Activated CD4-positive, alpha-beta memory T cell treated with anti-CD3 and anti-CD28 coated beads for 36 hours (primary cell): ENCODE measurements around the gene FIGNL1. TPM values are rescaled to one million over a fixed set of nuclear protein-coding genes. Genes with fewer than 3 reads are reported as not detected.

Experiments used
- CTCF ChIA-PET: fragments of 350-600 bp; sonication (Branson Sonifier 250); formaldehyde crosslinking; loops from one replicate; lab custom pipeline; 2021; ENCODE audit warnings: antibody characterized with exemption, inconsistent platforms; lab: Charles Lee
- POLR2A ChIA-PET: fragments of 350-600 bp; sonication (Branson Sonifier 250); formaldehyde crosslinking; loops from one replicate; lab custom pipeline; 2021; ENCODE audit warnings: antibody characterized with exemption; lab: Charles Lee
- DNase-seq: peaks from one replicate; pipeline ENCODE4 v3.0.0-alpha.2; 2020
- H3K27ac Mint-ChIP-seq: one replicate; pipeline ENCODE4 v1.8.0; 2021; ENCODE audit warnings: mixed read lengths
- H3K27me3 Mint-ChIP-seq: one replicate; pipeline ENCODE4 v1.8.0; 2021; ENCODE audit warnings: mixed read lengths
- H3K36me3 Mint-ChIP-seq: one replicate; pipeline ENCODE4 v1.8.0; 2021; ENCODE audit warnings: mixed read lengths
- H3K4me1 Mint-ChIP-seq: one replicate; pipeline ENCODE4 v1.8.0; 2021; ENCODE audit warnings: low read depth, mixed read lengths
- H3K4me3 Mint-ChIP-seq: one replicate; pipeline ENCODE4 v1.8.0; 2021; ENCODE audit warnings: mild to moderate bottlenecking, mixed read lengths
- H3K9me3 Mint-ChIP-seq: one replicate; pipeline ENCODE4 v1.8.0; 2021; ENCODE audit warnings: mixed read lengths
- intact Hi-C: fragments of 100-400 bp; cut with micrococcal nuclease; formaldehyde crosslinking; loops from one replicate; pipeline ENCODE4 v1.15.1; 2023
- total RNA-seq, 2 experiments: library from RNA; stranded (reverse); gene quantifications; one replicate each; pipeline ENCODE4 v1.2.3, GENCODE V29; 2021

Gene FIGNL1, protein sequence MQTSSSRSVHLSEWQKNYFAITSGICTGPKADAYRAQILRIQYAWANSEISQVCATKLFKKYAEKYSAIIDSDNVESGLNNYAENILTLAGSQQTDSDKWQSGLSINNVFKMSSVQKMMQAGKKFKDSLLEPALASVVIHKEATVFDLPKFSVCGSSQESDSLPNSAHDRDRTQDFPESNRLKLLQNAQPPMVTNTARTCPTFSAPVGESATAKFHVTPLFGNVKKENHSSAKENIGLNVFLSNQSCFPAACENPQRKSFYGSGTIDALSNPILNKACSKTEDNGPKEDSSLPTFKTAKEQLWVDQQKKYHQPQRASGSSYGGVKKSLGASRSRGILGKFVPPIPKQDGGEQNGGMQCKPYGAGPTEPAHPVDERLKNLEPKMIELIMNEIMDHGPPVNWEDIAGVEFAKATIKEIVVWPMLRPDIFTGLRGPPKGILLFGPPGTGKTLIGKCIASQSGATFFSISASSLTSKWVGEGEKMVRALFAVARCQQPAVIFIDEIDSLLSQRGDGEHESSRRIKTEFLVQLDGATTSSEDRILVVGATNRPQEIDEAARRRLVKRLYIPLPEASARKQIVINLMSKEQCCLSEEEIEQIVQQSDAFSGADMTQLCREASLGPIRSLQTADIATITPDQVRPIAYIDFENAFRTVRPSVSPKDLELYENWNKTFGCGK
- 10 to 100 TPM; 46.2 to 49.0 TPM for total RNA-seq

DNA sequence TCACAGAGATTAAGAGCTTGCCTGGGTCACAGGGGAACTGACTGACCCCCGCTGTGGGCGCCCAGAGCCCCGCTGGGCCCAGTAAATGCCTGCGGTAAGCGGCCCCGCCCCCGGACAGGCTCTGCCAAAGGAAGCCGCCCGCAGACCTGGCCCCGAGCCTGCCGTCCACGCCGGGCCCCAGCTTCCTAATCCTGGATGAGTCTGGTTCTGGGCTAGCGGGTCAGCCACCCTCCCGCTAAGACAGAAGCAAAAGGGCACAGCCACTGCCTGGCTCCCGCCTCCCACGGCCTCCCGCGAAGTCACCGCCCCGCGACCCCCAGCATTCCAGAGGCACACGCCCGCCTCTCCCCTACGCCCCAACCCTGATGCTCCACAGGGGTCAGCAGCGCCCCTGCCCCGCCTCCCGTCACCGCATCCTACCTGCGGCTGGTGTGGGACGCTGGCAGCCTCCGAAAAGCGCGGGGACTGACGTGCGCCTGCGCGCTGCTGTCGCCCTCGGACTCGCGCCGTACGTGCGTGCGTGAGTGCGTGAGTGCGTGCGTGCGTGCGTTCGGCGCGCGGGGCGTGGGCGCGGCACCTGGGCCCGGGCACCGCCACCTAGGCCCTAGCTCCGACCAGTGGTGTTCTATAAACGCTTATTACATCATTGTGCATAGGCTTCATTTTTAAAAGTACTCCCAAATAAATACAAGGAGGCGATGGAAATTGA is at the start of gene FIGNL1:
FIGNL1 (minus strand) TSS at position 470 of the 709 bp plus-strand sequence. CDS start 3,063 bp downstream, outside the sequence.
- H3K27me3 Mint-ChIP-seq = no peaks in the 10 kb centered on the region
- no peaks in the 10 kb centered on the region for H3K9me3 Mint-ChIP-seq
- intact Hi-C loops = loop anchor here (1.0 to 5.0 kb wide), 13 partner anchors 57 to 673 kb away; no protein-coding TSS in a partner anchor
- peak; percentile 90 for DNase-seq
- ChIA-PET POLR2A (interaction anchor here (0.7 to 0.9 kb wide), 3 partner anchors 82 to 307 kb away, joined by 3 read pairs; no protein-coding TSS in a partner anchor), CTCF (interaction anchor here (0.9 to 2.1 kb wide), 5 partner anchors 33 to 711 kb away, joined by 3 to 16 read pairs (median 4); no protein-coding TSS in a partner anchor)
- H3K4me1 Mint-ChIP-seq = peaks cover 48% of the 10 kb centered on the region
- peaks cover 28% of the 10 kb centered on the region for H3K36me3 Mint-ChIP-seq
- H3K27ac Mint-ChIP-seq = peak within 1 kb of the TSS; percentile 91
- peak within 1 kb of the TSS; percentile 92 for H3K4me3 Mint-ChIP-seq

DNA sequence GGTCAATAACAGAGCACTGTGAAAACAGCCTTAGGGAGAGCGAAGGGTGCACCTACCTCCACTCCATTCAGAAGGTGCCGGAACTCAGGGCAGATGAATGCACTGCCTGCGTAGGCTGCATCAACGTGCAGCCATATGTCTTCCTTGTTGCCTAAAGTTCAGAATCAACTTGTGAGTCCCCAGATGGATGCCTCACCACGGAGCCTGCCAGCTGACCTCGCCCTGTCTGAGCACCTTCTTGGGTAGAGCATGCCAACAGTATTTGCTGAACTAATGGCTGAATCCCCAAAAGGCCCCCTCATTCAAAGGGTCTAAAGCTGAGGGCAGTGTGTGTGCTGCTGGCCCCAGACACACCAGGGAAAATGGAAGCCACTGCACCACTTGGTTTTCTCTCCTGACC is 48.9 kb upstream of the FIGNL1 start:
- H3K4me3 Mint-ChIP-seq = no peak overlapping the region
- H3K27ac Mint-ChIP-seq = no peak overlapping the region
- H3K4me1 Mint-ChIP-seq = peaks cover 3% of the 10 kb centered on the region
- intact Hi-C loops = no loop called here
- H3K27me3 Mint-ChIP-seq = peaks cover 18% of the 10 kb centered on the region
- no peak for DNase-seq
- H3K36me3 Mint-ChIP-seq = no peaks in the 10 kb centered on the region
- CTCF ChIA-PET = no interaction called here
- H3K9me3 Mint-ChIP-seq = no peaks in the 10 kb centered on the region
- POLR2A ChIA-PET = no interaction called here

DNA sequence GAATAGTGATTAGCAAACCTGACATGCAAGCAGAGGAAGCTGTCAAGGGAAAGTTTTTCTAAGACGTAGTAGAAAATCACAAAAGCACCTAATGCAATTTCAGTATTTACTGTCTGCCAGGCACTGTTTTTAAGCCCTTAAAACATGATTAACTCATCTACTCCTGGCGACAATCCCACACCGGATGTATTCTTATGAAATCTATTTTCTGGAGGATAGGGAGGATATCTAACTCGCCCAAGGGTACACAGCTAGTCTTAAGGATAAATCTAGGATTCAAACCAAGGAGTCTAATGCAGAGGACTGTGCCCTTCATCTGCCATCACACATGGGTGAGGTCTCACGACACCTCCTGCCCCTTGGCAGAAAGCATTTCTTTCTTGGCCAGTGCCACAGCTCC is 47.8 kb upstream of the FIGNL1 start:
- DNase-seq = no peak
- no peak overlapping the region for H3K27ac Mint-ChIP-seq
- peaks cover 3% of the 10 kb centered on the region for H3K4me1 Mint-ChIP-seq
- ChIA-PET CTCF (no interaction called here), POLR2A (no interaction called here)
- peaks cover 21% of the 10 kb centered on the region for H3K27me3 Mint-ChIP-seq
- H3K36me3 Mint-ChIP-seq = no peaks in the 10 kb centered on the region
- no peaks in the 10 kb centered on the region for H3K9me3 Mint-ChIP-seq
- intact Hi-C loops = no loop called here
- H3K4me3 Mint-ChIP-seq = no peak overlapping the region

DNA sequence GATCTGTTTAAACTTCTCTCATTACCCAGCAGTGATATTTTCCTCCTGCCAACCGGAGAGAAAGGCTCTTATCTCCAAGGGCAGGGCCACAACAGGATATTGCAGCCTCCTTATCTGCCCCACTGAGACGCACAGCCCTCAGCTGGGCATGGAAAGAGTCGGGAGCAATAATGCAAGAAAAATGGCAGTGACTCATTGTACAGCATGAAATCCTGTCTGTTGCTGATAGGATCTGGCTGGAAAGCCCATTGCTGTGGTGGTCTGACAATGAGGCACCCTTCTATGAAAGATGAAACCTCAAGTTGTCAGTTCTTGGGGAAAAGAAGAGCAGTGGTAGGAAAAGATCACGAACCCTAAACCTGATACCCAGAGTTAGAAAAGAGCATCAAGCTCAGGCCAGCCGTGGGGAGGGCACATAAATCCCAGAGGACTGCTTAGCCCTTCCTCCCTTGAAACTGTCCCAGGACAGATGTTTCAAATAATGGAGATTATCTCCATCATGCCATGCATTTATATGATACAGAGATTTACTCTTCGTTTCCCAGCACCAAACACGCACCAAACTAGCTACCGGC is 47.0 kb upstream of the FIGNL1 start:
- H3K27me3 Mint-ChIP-seq = peaks cover 24% of the 10 kb centered on the region
- H3K4me1 Mint-ChIP-seq = peaks cover 3% of the 10 kb centered on the region
- DNase-seq = no peak
- CTCF ChIA-PET = interaction anchor here (1.3 kb wide), 1 partner anchor 29 kb away, joined by 4 read pairs; no protein-coding TSS in a partner anchor
- POLR2A ChIA-PET = no interaction called here
- H3K36me3 Mint-ChIP-seq = no peaks in the 10 kb centered on the region
- intact Hi-C loops = no loop called here
- H3K4me3 Mint-ChIP-seq = no peak overlapping the region
- H3K27ac Mint-ChIP-seq = no peak overlapping the region
- no peaks in the 10 kb centered on the region for H3K9me3 Mint-ChIP-seq

DNA sequence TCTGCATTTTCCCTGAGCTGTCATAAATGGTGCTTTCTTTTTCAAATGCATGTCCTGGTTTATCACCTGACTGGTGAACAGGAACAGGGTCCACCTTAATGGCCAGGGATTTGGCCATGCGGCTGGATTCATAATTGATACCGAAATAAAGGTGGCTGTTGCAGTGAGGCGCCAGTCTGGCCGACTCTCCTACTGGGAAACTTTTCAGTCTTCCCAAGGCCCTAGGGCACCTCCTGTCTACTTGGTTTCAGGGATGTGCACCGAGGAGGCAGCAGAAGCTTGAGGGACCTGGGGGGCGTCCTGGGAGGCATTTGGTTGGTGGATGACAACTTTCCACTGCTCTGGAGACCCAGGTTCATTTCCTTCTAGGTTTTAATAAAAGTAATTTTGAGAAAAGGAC is 46.4 kb upstream of the FIGNL1 start:
- POLR2A ChIA-PET = interaction anchor here (0.6 kb wide), 1 partner anchor 31 kb away, joined by 3 read pairs; no protein-coding TSS in a partner anchor

DNA sequence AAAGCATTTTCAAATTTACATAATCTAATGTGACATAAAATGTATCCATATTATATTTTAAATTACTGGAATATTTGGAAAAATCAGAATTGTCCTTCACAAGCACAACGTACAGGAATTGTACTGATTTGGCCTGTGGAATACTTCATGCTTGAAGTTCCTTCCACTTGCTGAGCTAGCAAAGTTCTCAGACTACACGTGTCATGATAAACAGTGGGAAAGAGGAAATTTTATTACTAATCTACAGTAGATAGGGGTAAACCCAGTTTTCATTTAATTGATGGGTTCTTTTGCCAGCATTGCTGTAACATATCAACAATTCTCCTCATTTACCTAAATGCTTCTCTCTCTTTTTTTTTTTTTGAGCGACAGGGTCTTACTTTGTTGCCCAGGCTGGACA is 45.6 kb upstream of the FIGNL1 start:
- H3K9me3 Mint-ChIP-seq = no peaks in the 10 kb centered on the region
- H3K4me3 Mint-ChIP-seq = no peak overlapping the region
- POLR2A ChIA-PET = interaction anchor here (0.6 kb wide), 1 partner anchor 31 kb away, joined by 3 read pairs; no protein-coding TSS in a partner anchor
- CTCF ChIA-PET = interaction anchor here (1.0 to 1.3 kb wide), 2 partner anchors 28 to 646 kb away, joined by 4 read pairs; no protein-coding TSS in a partner anchor
- H3K4me1 Mint-ChIP-seq = peaks cover 3% of the 10 kb centered on the region
- intact Hi-C loops = no loop called here
- peaks cover 24% of the 10 kb centered on the region for H3K27me3 Mint-ChIP-seq
- H3K27ac Mint-ChIP-seq = no peak overlapping the region
- no peak for DNase-seq
- H3K36me3 Mint-ChIP-seq = no peaks in the 10 kb centered on the region

More for the DNA sequence above, 46.4 kb upstream of the FIGNL1 start:
- Mint-ChIP-seq H3K4me3 (no peak overlapping the region), H3K27ac (no peak overlapping the region), H3K27me3 (peaks cover 24% of the 10 kb centered on the region), H3K4me1 (peaks cover 3% of the 10 kb centered on the region), H3K36me3 (no peaks in the 10 kb centered on the region), H3K9me3 (no peaks in the 10 kb centered on the region)
- no peak for DNase-seq
- CTCF ChIA-PET = interaction anchor here (1.3 kb wide), 1 partner anchor 28 kb away, joined by 4 read pairs; no protein-coding TSS in a partner anchor
- intact Hi-C loops = no loop called here

DNA sequence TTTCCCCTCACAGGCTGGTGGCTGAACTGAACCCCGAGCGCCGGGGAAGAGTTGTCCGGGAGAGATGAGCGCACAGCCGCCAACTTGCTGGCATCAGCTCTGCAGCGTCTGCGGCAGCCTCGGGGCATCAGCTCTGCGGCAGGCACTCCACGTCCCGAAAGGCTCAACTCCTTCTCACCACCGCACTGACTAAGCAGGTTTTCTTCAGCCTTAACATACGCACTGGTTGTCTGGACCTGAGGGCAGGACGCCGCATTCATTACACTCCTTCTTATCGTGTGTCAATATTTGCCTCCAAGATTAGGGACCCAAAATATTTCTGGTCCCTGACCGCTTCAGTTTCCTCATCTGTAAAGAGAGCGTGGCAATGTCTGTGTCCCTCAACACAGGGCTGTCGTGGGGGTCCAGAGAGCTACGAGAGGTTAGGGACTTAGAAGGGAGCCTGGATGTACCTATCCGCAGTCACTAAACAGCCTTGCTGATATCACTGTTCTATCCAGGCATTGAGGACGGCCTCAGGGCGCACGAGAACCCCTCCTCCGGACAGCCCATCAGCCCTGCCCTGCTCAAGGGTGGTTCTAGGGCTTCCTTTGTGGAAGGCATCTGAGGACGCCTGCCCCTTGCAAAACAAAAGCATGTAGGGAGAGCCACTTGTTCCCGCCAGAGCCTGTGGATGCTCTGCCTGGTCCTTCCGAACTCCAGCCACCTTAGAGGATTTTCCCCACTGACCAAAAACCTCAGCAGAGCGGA is 42.8 kb upstream of the FIGNL1 start:
- H3K9me3 Mint-ChIP-seq = no peaks in the 10 kb centered on the region
- ChIA-PET POLR2A (no interaction called here), CTCF (no interaction called here)
- intact Hi-C loops = no loop called here
- H3K27me3 Mint-ChIP-seq = peaks cover 15% of the 10 kb centered on the region
- H3K36me3 Mint-ChIP-seq = no peaks in the 10 kb centered on the region
- H3K27ac Mint-ChIP-seq = no peak overlapping the region
- no peak overlapping the region for H3K4me3 Mint-ChIP-seq
- DNase-seq = no peak
- peaks cover 3% of the 10 kb centered on the region for H3K4me1 Mint-ChIP-seq

DNA sequence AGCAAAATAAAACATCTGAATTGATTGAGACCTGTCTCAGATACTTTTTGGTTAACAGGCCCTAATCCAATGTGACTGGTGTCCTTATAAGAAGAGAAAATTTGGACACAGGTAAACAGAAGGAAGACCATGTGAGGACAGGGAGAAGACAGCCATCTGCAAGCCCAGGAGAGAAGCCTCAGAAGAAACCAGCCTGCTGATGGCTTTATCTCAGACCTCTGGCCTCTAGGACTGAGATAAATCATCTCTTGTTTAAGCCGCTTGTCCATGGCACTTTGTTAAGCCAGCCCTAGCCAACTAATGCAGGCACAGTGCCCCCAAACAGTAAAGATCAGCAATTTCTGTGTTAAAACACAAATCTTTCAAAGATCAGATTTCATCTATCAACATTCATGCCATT is 41.8 kb upstream of the FIGNL1 start:
- H3K4me1 Mint-ChIP-seq = peaks cover under 1% of the 10 kb centered on the region
- POLR2A ChIA-PET = no interaction called here
- DNase-seq = no peak
- H3K27me3 Mint-ChIP-seq = peaks cover 6% of the 10 kb centered on the region
- H3K4me3 Mint-ChIP-seq = no peak overlapping the region
- intact Hi-C loops = no loop called here
- no peaks in the 10 kb centered on the region for H3K36me3 Mint-ChIP-seq
- CTCF ChIA-PET = no interaction called here
- H3K9me3 Mint-ChIP-seq = no peaks in the 10 kb centered on the region
- no peak overlapping the region for H3K27ac Mint-ChIP-seq

DNA sequence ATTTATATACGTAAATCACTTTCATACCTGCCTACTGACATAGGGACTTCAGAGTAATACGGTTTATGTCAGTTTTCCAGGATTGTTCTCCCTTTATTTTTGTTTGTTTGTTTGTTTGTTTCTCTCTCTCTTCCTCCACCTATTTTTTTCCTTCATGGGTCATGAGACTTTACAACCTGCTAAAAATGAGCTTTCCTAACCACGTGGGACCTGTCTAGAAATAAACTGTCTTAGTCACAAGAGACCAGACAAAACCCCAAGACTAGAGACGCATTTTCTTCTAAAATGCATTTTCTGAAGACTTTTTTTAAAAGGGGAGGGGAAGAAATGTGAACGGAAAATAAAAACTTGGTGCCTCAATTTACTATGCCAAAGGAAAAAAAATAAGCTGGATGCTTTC is 41.1 kb upstream of the FIGNL1 start:
- intact Hi-C loops = no loop called here
- H3K9me3 Mint-ChIP-seq = no peaks in the 10 kb centered on the region
- no peak overlapping the region for H3K4me3 Mint-ChIP-seq
- no peaks in the 10 kb centered on the region for H3K36me3 Mint-ChIP-seq
- peaks cover 5% of the 10 kb centered on the region for H3K27me3 Mint-ChIP-seq
- ChIA-PET CTCF (no interaction called here), POLR2A (no interaction called here)
- DNase-seq = no peak
- no peak overlapping the region for H3K27ac Mint-ChIP-seq
- H3K4me1 Mint-ChIP-seq = no peaks in the 10 kb centered on the region

DNA sequence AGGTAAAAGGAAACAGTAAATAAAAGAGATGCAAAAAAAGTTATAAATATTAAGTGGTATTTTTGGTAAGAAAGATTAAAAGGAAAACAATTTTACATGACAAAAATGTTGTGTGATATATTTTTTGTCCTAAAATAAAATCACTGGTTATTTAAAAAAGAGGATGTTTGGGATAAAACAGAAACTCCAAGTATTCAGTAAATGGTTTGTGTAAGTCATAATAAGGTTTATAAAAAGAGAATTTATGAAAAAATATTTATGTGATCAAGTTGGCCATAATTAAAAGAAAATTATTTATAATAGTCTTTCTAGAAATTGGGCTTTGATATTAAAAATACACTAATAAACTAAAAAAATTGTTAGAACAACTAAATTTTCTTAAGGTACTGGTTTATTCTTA is 38.2 kb upstream of the FIGNL1 start:
- no peak for DNase-seq
- H3K4me3 Mint-ChIP-seq = no peak overlapping the region
- no peaks in the 10 kb centered on the region for H3K4me1 Mint-ChIP-seq
- H3K9me3 Mint-ChIP-seq = no peaks in the 10 kb centered on the region
- no peaks in the 10 kb centered on the region for H3K36me3 Mint-ChIP-seq
- POLR2A ChIA-PET = no interaction called here
- CTCF ChIA-PET = no interaction called here
- intact Hi-C loops = no loop called here
- H3K27me3 Mint-ChIP-seq = peaks cover 4% of the 10 kb centered on the region
- no peak overlapping the region for H3K27ac Mint-ChIP-seq

DNA sequence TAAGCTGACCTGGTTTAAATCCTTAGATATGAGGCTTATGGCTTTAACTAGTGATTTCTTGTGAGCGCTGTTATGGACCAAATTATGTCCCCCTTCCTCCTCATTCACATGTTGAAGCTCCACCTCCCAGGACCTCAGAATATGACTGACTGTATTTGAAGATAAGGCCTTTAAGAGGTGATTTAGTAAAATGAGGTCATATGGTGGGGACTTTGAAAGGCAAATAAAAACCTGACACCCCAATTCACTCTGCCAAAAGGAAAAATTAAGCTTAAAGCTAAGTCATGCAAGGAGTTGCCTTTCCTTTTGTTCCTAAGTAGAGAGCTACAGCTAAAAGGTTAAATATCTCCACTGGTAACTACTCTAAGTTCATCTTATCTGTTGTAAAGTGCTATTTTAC is 36.4 kb upstream of the FIGNL1 start:
- CTCF ChIA-PET = interaction anchor here (0.9 to 1.9 kb wide), 4 partner anchors 19 to 674 kb away, joined by 3 to 8 read pairs (median 7); no protein-coding TSS in a partner anchor
- Mint-ChIP-seq H3K4me1 (no peaks in the 10 kb centered on the region), H3K27me3 (no peaks in the 10 kb centered on the region), H3K4me3 (no peak overlapping the region), H3K27ac (no peak overlapping the region), H3K36me3 (no peaks in the 10 kb centered on the region), H3K9me3 (no peaks in the 10 kb centered on the region)
- intact Hi-C loops = no loop called here
- POLR2A ChIA-PET = no interaction called here
- no peak for DNase-seq
